GM19468 (cell line): ENCODE data around the gene SLC16A8.
"Not testable (repeated sequence)": the region's sequence is repeated elsewhere in the genome, so short reads cannot be mapped to it uniquely, and the experiment has no call there.

Source experiments
- ATAC-seq: cut with Tn5 transposase; IDR thresholded peaks from one replicate; pipeline ENCODE4 v1.9.1; 2021; ENCODE audit warnings: mild to moderate bottlenecking, moderate library complexity, moderate number of reproducible peaks; ENCODE audit not compliant: unreplicated experiment; ENCODE audit errors: extremely low read depth

The SLC16A8 gene

GRCh38 chr22:38083931-38084631 lies at the start of gene SLC16A8:
SLC16A8 (minus strand) TSS chr22:38084184; CDS start chr22:38082873, 1,311 bp downstream.
- ATAC-seq: no peak

GRCh38 chr22:38133331-38133730 lies 49.3 kb upstream of the SLC16A8 start:
- no peak for ATAC-seq

- ATAC-seq: no peak
Measured at GRCh38 chr22:38132794-38133193, 48.8 kb upstream of the SLC16A8 start.

GRCh38 chr22:38132136-38132535 lies 48.2 kb upstream of the SLC16A8 start:
- ATAC-seq: no peak

- ATAC-seq: no peak
Measured at GRCh38 chr22:38131399-38131798, 47.4 kb upstream of the SLC16A8 start.

GRCh38 chr22:38129856-38130255 lies 45.9 kb upstream of the SLC16A8 start:
- no peak for ATAC-seq

- no peak for ATAC-seq
Measured at GRCh38 chr22:38129021-38129420, 45.0 kb upstream of the SLC16A8 start.

- no peak for ATAC-seq
Measured at GRCh38 chr22:38127869-38128268, 43.9 kb upstream of the SLC16A8 start.

- ATAC-seq: no peak
Measured at GRCh38 chr22:38126928-38127668, 43.1 kb upstream of the SLC16A8 start.

- no peak for ATAC-seq
Measured at GRCh38 chr22:38125751-38126201, 41.8 kb upstream of the SLC16A8 start.

GRCh38 chr22:38125038-38125610 lies 41.1 kb upstream of the SLC16A8 start:
- no peak for ATAC-seq

- no peak for ATAC-seq
Measured at GRCh38 chr22:38124236-38124974, 40.4 kb upstream of the SLC16A8 start.

GRCh38 chr22:38122616-38123015 lies 38.6 kb upstream of the SLC16A8 start:
- ATAC-seq: no peak

GRCh38 chr22:38120359-38121110 lies 36.6 kb upstream of the SLC16A8 start:
- no peak for ATAC-seq

GRCh38 chr22:38118747-38119146 lies 34.8 kb upstream of the SLC16A8 start:
- not testable (repeated sequence) for ATAC-seq

GRCh38 chr22:38118182-38118581 lies 34.2 kb upstream of the SLC16A8 start:
- no peak for ATAC-seq

- not testable (repeated sequence) for ATAC-seq
Measured at GRCh38 chr22:38117556-38117955, 33.6 kb upstream of the SLC16A8 start.

- ATAC-seq: no peak
Measured at GRCh38 chr22:38115423-38116205, 31.6 kb upstream of the SLC16A8 start.
